Measurements from ENCODE around the gene SP5.

DNA sequence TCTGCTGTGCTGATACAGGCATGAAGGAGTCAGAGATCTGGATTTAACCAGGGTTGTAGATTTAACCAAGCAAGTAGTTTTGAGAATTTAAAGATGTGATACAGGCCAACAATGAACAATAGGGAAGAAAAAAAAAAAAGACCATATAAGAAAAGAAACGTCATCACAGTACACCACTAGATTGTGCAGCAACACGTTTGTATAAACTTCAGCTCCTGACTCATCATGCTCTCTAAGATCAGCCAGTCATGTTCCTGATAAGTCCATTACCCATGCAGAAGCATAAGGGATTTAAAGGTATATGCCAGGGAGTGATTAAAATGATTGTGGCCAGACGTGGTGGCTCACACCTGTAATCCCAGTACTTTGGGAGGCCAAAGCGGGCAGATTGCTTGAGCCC is 32.8 kb downstream of the SP5 start:
- TF ChIP-seq, protein P1, sequence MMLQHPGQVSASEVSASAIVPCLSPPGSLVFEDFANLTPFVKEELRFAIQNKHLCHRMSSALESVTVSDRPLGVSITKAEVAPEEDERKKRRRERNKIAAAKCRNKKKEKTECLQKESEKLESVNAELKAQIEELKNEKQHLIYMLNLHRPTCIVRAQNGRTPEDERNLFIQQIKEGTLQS (IDR thresholded peaks at IDR 0.05; ENCODE audit: borderline replicate concordance, extremely low read depth, low read depth, low read length), result no peak
- TF ChIP-seq, protein P2, sequence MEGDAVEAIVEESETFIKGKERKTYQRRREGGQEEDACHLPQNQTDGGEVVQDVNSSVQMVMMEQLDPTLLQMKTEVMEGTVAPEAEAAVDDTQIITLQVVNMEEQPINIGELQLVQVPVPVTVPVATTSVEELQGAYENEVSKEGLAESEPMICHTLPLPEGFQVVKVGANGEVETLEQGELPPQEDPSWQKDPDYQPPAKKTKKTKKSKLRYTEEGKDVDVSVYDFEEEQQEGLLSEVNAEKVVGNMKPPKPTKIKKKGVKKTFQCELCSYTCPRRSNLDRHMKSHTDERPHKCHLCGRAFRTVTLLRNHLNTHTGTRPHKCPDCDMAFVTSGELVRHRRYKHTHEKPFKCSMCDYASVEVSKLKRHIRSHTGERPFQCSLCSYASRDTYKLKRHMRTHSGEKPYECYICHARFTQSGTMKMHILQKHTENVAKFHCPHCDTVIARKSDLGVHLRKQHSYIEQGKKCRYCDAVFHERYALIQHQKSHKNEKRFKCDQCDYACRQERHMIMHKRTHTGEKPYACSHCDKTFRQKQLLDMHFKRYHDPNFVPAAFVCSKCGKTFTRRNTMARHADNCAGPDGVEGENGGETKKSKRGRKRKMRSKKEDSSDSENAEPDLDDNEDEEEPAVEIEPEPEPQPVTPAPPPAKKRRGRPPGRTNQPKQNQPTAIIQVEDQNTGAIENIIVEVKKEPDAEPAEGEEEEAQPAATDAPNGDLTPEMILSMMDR (IDR thresholded peaks at IDR 0.05 in 2 of 3, conservative IDR thresholded peaks at IDR 0.05 in 1 of 3; ENCODE audit: control insufficient read depth in 2 of 3, extremely low read depth in 1 of 3, insufficient read depth in 1 of 3, low read depth in 3 of 3, low read length in 3 of 3), result no peak
- TF ChIP-seq TARDBP (IDR thresholded peaks at IDR 0.05; ENCODE audit: borderline replicate concordance) (no peak), YY1 (IDR thresholded peaks at IDR 0.05; ENCODE audit: low read depth, low read length) (no peak), EGR1 (IDR thresholded peaks at IDR 0.05; ENCODE audit: borderline replicate concordance in 1 of 2, low read depth in 2 of 2, low read length in 2 of 2) (no peak)
- TF ChIP-seq, protein P3, sequence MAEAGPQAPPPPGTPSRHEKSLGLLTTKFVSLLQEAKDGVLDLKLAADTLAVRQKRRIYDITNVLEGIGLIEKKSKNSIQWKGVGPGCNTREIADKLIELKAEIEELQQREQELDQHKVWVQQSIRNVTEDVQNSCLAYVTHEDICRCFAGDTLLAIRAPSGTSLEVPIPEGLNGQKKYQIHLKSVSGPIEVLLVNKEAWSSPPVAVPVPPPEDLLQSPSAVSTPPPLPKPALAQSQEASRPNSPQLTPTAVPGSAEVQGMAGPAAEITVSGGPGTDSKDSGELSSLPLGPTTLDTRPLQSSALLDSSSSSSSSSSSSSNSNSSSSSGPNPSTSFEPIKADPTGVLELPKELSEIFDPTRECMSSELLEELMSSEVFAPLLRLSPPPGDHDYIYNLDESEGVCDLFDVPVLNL (IDR thresholded peaks at IDR 0.05; ENCODE audit: low read depth, low read length), result no peak

Measured in GM12878 (cell line).